Transverse colon (tissue), 4 donors: ENCODE results near the gene B3GNT4.

ENCODE experiments used
- EP300 ChIP-seq: sonication (generic); formaldehyde crosslinking; IDR thresholded peaks from one replicate; pipeline ENCODE4 v1.6.1; 2017; ENCODE audit warnings: antibody characterized with exemption, low read depth
- POLR2A ChIP-seq: fragments of 450-650 bp; IDR thresholded peaks from one replicate; pipeline ENCODE4 v1.6.1; 2016; ENCODE audit warnings: antibody characterized with exemption, mild to moderate bottlenecking, moderate library complexity
- POLR2AphosphoS5 ChIP-seq, 3 donors: sonication (generic); formaldehyde crosslinking; IDR thresholded peaks; one replicate each; pipeline ENCODE4 v1.6.1; 2016; ENCODE audit warnings: antibody characterized with exemption in 3 of 3
- TF ChIP-seq, protein P1 (sequence below), 5 experiments: fragments of 200-600 bp in 3 of 5; fragments of 450-650 bp in 2 of 5; sonication (generic) in 3 of 5; IDR thresholded peaks; 1 replicate in 2 of 5; 2 replicates in 3 of 5; pipeline ENCODE4 v1.5.1; 2016 to 2017; ENCODE audit warnings: antibody characterized with exemption in 5 of 5, inconsistent platforms in 3 of 5, mild to moderate bottlenecking in 2 of 5, moderate library complexity in 1 of 5

DNA sequence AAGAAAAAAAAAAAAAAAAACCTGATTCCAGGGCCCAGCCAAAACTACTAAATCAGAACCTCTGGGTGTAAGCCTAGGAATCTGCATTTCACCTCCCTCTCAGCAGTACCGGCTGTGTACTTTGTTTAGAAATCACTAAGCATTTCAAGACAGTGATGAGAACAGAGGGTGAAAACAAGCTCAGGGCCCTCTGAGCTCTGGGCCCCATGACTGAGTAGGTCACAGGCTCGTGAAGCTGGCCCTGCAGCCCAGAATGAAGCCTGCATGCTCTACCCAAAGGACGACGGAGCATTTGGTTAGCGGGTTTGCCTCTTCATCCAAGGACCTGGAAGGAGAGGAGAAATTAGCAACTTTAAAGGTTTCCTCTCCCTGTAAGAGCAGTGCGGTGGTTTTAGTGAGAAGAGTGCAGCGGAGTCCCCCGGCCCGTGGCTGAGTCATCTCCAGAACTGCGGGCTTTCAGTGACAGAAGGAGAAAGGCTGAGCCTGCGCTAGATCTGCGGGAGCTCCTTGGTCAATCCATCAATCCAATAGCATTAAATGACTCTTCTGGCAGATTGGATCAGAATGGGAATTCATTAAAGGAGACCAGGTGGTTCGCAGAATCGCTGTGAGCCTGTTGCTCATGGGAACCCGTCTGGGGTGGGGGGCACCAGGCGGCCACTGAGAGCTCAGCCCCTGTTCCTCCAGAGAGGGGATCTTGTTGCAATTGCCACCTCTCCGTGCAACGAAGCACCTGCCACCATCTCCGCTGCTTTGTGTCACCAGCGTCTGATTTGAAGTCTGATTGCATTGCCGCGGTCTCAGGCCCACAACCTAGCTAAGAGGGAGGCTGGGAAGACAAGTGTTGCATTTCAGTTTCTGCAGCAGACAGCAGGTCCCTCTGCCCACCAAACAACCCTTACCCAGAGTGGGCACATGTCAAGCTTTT, 36.8 kb upstream of the B3GNT4 start:
- no peak for TF ChIP-seq POLR2A
- TF ChIP-seq, protein P1, sequence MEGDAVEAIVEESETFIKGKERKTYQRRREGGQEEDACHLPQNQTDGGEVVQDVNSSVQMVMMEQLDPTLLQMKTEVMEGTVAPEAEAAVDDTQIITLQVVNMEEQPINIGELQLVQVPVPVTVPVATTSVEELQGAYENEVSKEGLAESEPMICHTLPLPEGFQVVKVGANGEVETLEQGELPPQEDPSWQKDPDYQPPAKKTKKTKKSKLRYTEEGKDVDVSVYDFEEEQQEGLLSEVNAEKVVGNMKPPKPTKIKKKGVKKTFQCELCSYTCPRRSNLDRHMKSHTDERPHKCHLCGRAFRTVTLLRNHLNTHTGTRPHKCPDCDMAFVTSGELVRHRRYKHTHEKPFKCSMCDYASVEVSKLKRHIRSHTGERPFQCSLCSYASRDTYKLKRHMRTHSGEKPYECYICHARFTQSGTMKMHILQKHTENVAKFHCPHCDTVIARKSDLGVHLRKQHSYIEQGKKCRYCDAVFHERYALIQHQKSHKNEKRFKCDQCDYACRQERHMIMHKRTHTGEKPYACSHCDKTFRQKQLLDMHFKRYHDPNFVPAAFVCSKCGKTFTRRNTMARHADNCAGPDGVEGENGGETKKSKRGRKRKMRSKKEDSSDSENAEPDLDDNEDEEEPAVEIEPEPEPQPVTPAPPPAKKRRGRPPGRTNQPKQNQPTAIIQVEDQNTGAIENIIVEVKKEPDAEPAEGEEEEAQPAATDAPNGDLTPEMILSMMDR (IDR thresholded peaks at IDR 0.05) = no peak
- no peak for TF ChIP-seq EP300
- TF ChIP-seq POLR2AphosphoS5 (IDR thresholded peaks at IDR 0.05) = no peak
